ENCODE measurements around the gene LIMCH1. TPM values are rescaled to one million over a fixed set of nuclear protein-coding genes. Genes with fewer than 3 reads are reported as not detected.
A peak's percentile ranks its signal among the peaks of the same experiment; 100 is the strongest.

LIMCH1 gene
- total RNA-seq, 1 experiment from 2014 or later = 19.7 TPM

- H3F3A ChIP-seq (ENCODE audit: low read length, unreplicated experiment) = no peaks in the 10 kb centered on the region
- H4K20me1 ChIP-seq (ENCODE audit: low read length) = no peaks in the 10 kb centered on the region
- BruUV-seq (replicated peaks) = no TSS peak
- ATAC-seq = peak; percentile 87
- peaks cover 27% of the 10 kb centered on the region for H3K4me1 ChIP-seq (ENCODE audit: insufficient read depth, low read length)
- H3K79me2 ChIP-seq (ENCODE audit: low read length) = no peaks in the 10 kb centered on the region
- peak; percentile 92 for DNase-seq
- no peaks in the 10 kb centered on the region for H3K27me3 ChIP-seq (ENCODE audit: low read length)
- peak overlapping the region; percentile 36; the same call in 1 of the 2 replicates for H3K4me3 ChIP-seq (ENCODE audit: low read length)
- H2AFZ ChIP-seq (ENCODE audit: low read length) = peak overlapping the region; percentile 17; the same call in 1 of the 2 replicates
- POLR2A ChIA-PET (ENCODE audit: unreplicated experiment) = interaction anchor here (0.6 kb wide), 1 partner anchor 617 kb away, joined by 7 read pairs; no protein-coding TSS in a partner anchor
- no peaks in the 10 kb centered on the region for H3K36me3 ChIP-seq (ENCODE audit: low read depth, low read length)
- CTCF ChIA-PET = no interaction called here
- peak overlapping the region; percentile 79 for H3K27ac ChIP-seq (ENCODE audit: low read length)
- TF ChIP-seq EZH2 (IDR thresholded peaks at IDR 0.05; ENCODE audit: low read length, unreplicated experiment) = no peak
- TF ChIP-seq CTCF (conservative IDR thresholded peaks at IDR 0.05; ENCODE audit: low read depth, low read length) = no peak
- no peak for TF ChIP-seq EZH2phosphoT487 (IDR thresholded peaks at IDR 0.05; ENCODE audit: borderline replicate concordance, low read length)
- intact Hi-C loops (cut with micrococcal nuclease) = loop anchor here (5.0 kb wide), 1 partner anchor 45 kb away; no protein-coding TSS in a partner anchor
- H3K9me3 ChIP-seq (ENCODE audit: low read length) = no peaks in the 10 kb centered on the region
- H3K9ac ChIP-seq (ENCODE audit: low read length) = no peak overlapping the region
- H3K4me2 ChIP-seq (ENCODE audit: low read length) = peak overlapping the region; percentile 81
- no peaks in the 10 kb centered on the region for H3K9me2 ChIP-seq (replicated peaks; ENCODE audit: low read length)
Measured at GRCh38 chr4:41611881-41612871, 74.2 kb downstream of the LIMCH1 start.

- intact Hi-C loops (cut with micrococcal nuclease) = loop anchor here (5.0 kb wide), 1 partner anchor 44 kb away; no protein-coding TSS in a partner anchor
- no peaks in the 10 kb centered on the region for H3K79me2 ChIP-seq (ENCODE audit: low read length)
- H3K4me2 ChIP-seq (ENCODE audit: low read length) = no peak overlapping the region
- H3K27me3 ChIP-seq (ENCODE audit: low read length) = no peaks in the 10 kb centered on the region
- H3F3A ChIP-seq (ENCODE audit: low read length, unreplicated experiment) = no peaks in the 10 kb centered on the region
- DNase-seq (no peak), ATAC-seq (no peak)
- CTCF ChIA-PET = no interaction called here
- H4K20me1 ChIP-seq (ENCODE audit: low read length) = no peaks in the 10 kb centered on the region
- TF ChIP-seq CTCF (conservative IDR thresholded peaks at IDR 0.05; ENCODE audit: low read depth, low read length) (no peak), EZH2 (IDR thresholded peaks at IDR 0.05; ENCODE audit: low read length, unreplicated experiment) (no peak), EZH2phosphoT487 (IDR thresholded peaks at IDR 0.05; ENCODE audit: borderline replicate concordance, low read length) (no peak)
- POLR2A ChIA-PET (ENCODE audit: unreplicated experiment) = no interaction called here
- peaks cover 27% of the 10 kb centered on the region for H3K4me1 ChIP-seq (ENCODE audit: insufficient read depth, low read length)
- H3K9me3 ChIP-seq (ENCODE audit: low read length) = no peaks in the 10 kb centered on the region
- no peaks in the 10 kb centered on the region for H3K9me2 ChIP-seq (replicated peaks; ENCODE audit: low read length)
- H2AFZ ChIP-seq (ENCODE audit: low read length) = no peak overlapping the region
- no TSS peak for BruUV-seq (replicated peaks)
- H3K36me3 ChIP-seq (ENCODE audit: low read depth, low read length) = no peaks in the 10 kb centered on the region
- no peak overlapping the region for H3K9ac ChIP-seq (ENCODE audit: low read length)
- no peak overlapping the region for H3K27ac ChIP-seq (ENCODE audit: low read length)
- no peak overlapping the region for H3K4me3 ChIP-seq (ENCODE audit: low read length)
Measured at GRCh38 chr4:41613386-41613785, 75.4 kb downstream of the LIMCH1 start.

Measured in PC-3 (cell line).